Neural cell (in vitro differentiated cells): ENCODE measurements around the gene ADGRF3. TPM values are rescaled to one million over a fixed set of nuclear protein-coding genes. Genes with fewer than 3 reads are reported as not detected.
A peak's percentile ranks its signal among the peaks of the same experiment; 100 is the strongest.

Experiments used
- H2AFZ ChIP-seq: fragments of 200-600, 300-800 bp; sonication (generic), shearing (Covaris generic); 2 replicates; pipeline ENCODE4 v1.6.0; 2014; ENCODE audit warnings: low read depth, mild to moderate bottlenecking, antibody characterized with exemption, low read length, moderate library complexity
- H3F3A ChIP-seq: fragments of 200-600 bp; shearing (Covaris generic); 2 replicates; pipeline ENCODE4 v1.6.1; 2016; ENCODE audit warnings: mild to moderate bottlenecking, moderate library complexity, mixed read lengths, antibody characterized with exemption, low read length; ENCODE audit not compliant: insufficient read depth, poor library complexity, severe bottlenecking
- H3K27ac ChIP-seq: fragments of 200-600, 300-800 bp; sonication (generic), shearing (Covaris generic); 2 replicates; pipeline ENCODE4 v1.5.1; 2014; ENCODE audit warnings: mild to moderate bottlenecking, low read length, moderate library complexity
- H3K27me3 ChIP-seq: fragments of 300-800, 200-600 bp; sonication (generic), shearing (Covaris generic); 2 replicates; pipeline ENCODE4 v1.6.0; 2014; ENCODE audit warnings: mild to moderate bottlenecking, low read depth, low read length, moderate library complexity; ENCODE audit not compliant: insufficient read depth
- H3K36me3 ChIP-seq: fragments of 300-800, 200-600 bp; sonication (generic), shearing (Covaris generic); 2 replicates; pipeline ENCODE4 v1.5.1; 2014; ENCODE audit warnings: mild to moderate bottlenecking, antibody characterized with exemption, low read length, moderate library complexity; ENCODE audit not compliant: insufficient read depth
- H3K4me2 ChIP-seq: fragments of 300-800, 200-600 bp; sonication (generic), shearing (Covaris generic); 2 replicates; pipeline ENCODE4 v1.6.0; 2014; ENCODE audit warnings: mild to moderate bottlenecking, low read length
- H3K4me3 ChIP-seq: fragments of 300-800, 200-600 bp; sonication (generic), shearing (Covaris generic); 2 replicates; pipeline ENCODE4 v1.5.1; 2014; ENCODE audit warnings: mild to moderate bottlenecking, low read length, moderate library complexity
- H3K79me2 ChIP-seq: fragments of 200-600 bp; shearing (Covaris generic); replicated peaks from 2 replicates; pipeline ENCODE4 v1.6.0; 2014; ENCODE audit warnings: mild to moderate bottlenecking, low read length, moderate library complexity; ENCODE audit not compliant: insufficient read depth
- H3K9ac ChIP-seq: fragments of 300-800, 200-600 bp; sonication (generic), shearing (Covaris generic); 2 replicates; pipeline ENCODE4 v1.6.1; 2016; ENCODE audit warnings: mild to moderate bottlenecking, low read length, mixed read lengths
- H3K9me2 ChIP-seq: fragments of 200-600 bp; shearing (Covaris generic); 2 replicates; pipeline ENCODE4 v1.6.1; 2016; ENCODE audit warnings: mild to moderate bottlenecking, low read length, mixed read lengths; ENCODE audit not compliant: insufficient read depth
- H3K9me3 ChIP-seq: fragments of 200-600, 300-800 bp; sonication (generic), shearing (Covaris generic); 2 replicates; pipeline ENCODE4 v1.6.1; 2016; ENCODE audit warnings: mild to moderate bottlenecking, mixed run types, low read length, moderate library complexity, mixed read lengths
- H4K20me1 ChIP-seq: fragments of 200-600 bp; shearing (Covaris generic); 2 replicates; pipeline ENCODE4 v1.6.1; 2016; ENCODE audit warnings: mild to moderate bottlenecking, mixed run types; ENCODE audit not compliant: insufficient read depth
- CTCF ChIP-seq: fragments of 450-650 bp; IDR thresholded peaks from 2 replicates; pipeline ENCODE4 v1.5.1; 2014; ENCODE audit warnings: antibody characterized with exemption, mild to moderate bottlenecking, moderate library complexity; ENCODE audit not compliant: poor library complexity, severe bottlenecking
- EP300 ChIP-seq: fragments of 450-650 bp; conservative IDR thresholded peaks from 2 replicates; pipeline ENCODE4 v1.6.1; 2014; ENCODE audit warnings: antibody characterized with exemption, mild to moderate bottlenecking, moderate library complexity; ENCODE audit not compliant: poor library complexity, severe bottlenecking
- MXI1 ChIP-seq: fragments of 450-650 bp; conservative IDR thresholded peaks from 2 replicates; pipeline ENCODE4 v1.6.1; 2014; ENCODE audit warnings: antibody characterized with exemption, mild to moderate bottlenecking; ENCODE audit not compliant: poor library complexity, severe bottlenecking
- POLR2AphosphoS5 ChIP-seq: IDR thresholded peaks from 2 replicates; pipeline ENCODE4 v1.6.1; 2012
- RAD21 ChIP-seq: fragments of 450-650 bp; conservative IDR thresholded peaks from 2 replicates; pipeline ENCODE4 v1.6.1; 2014; ENCODE audit warnings: antibody characterized with exemption, mild to moderate bottlenecking, moderate library complexity
- REST ChIP-seq: IDR thresholded peaks from 2 replicates; pipeline ENCODE4 v1.6.1; 2012; ENCODE audit warnings: borderline replicate concordance
- SMC3 ChIP-seq: fragments of 450-650 bp; conservative IDR thresholded peaks from 2 replicates; pipeline ENCODE4 v1.6.1; 2014; ENCODE audit warnings: antibody characterized with exemption, mild to moderate bottlenecking, moderate library complexity; ENCODE audit not compliant: poor library complexity
- TAF1 ChIP-seq: IDR thresholded peaks from 2 replicates; pipeline ENCODE4 v1.6.1; 2012; ENCODE audit warnings: low read depth
- polyA plus RNA-seq: library from polyadenylated mRNA; depleted of rRNA; stranded (reverse); fragments of >200 nt; gene quantifications from 2 replicates; pipeline ENCODE4 v1.2.3, GENCODE V29; 2014

The ADGRF3 gene
- polyA plus RNA-seq, 1 donor from 2014 or later, result 0.42 TPM

GRCh38 chr2:26298286-26298637, 48.3 kb downstream of the ADGRF3 start:
- H4K20me1 ChIP-seq, result no peaks in the 10 kb centered on the region
- peak overlapping the region; percentile 26 for H3K9ac ChIP-seq
- H3K9me3 ChIP-seq, result no peaks in the 10 kb centered on the region
- no peaks in the 10 kb centered on the region for H3F3A ChIP-seq
- TF ChIP-seq SMC3 (no peak), EP300 (no peak), MXI1 (no peak), TAF1 (no peak), POLR2AphosphoS5 (no peak), CTCF (no peak), REST (no peak), RAD21 (no peak)
- no peaks in the 10 kb centered on the region for H3K9me2 ChIP-seq
- no peaks in the 10 kb centered on the region for H3K79me2 ChIP-seq
- no peak overlapping the region for H3K4me2 ChIP-seq
- H3K27me3 ChIP-seq, result no peaks in the 10 kb centered on the region
- peak overlapping the region; percentile 40 for H3K4me3 ChIP-seq
- H3K27ac ChIP-seq, result no peak overlapping the region
- no peaks in the 10 kb centered on the region for H3K36me3 ChIP-seq
- H2AFZ ChIP-seq, result peak overlapping the region; percentile 11

- no peak overlapping the region for H3K9ac ChIP-seq
- no peaks in the 10 kb centered on the region for H3K9me3 ChIP-seq
- no peak overlapping the region for H3K4me2 ChIP-seq
- H3K4me3 ChIP-seq, result no peak overlapping the region
- no peak overlapping the region for H2AFZ ChIP-seq
- H3K36me3 ChIP-seq, result no peaks in the 10 kb centered on the region
- no peaks in the 10 kb centered on the region for H3K27me3 ChIP-seq
- H3K9me2 ChIP-seq, result no peaks in the 10 kb centered on the region
- H3K79me2 ChIP-seq, result no peaks in the 10 kb centered on the region
- no peak for TF ChIP-seq CTCF
- no peak for TF ChIP-seq MXI1
- no peaks in the 10 kb centered on the region for H3F3A ChIP-seq
- H3K27ac ChIP-seq, result no peak overlapping the region
- no peaks in the 10 kb centered on the region for H4K20me1 ChIP-seq
Observed at GRCh38 chr2:26297061-26297460, 49.5 kb downstream of the ADGRF3 start.
